ENCODE data around the gene NUDT3.

GRCh38 chr6:34396518-34396917, 4.0 kb upstream of the NUDT3 start:
- no peak for TF ChIP-seq CTCF (IDR thresholded peaks at IDR 0.05)
- TF ChIP-seq JUND (IDR thresholded peaks at IDR 0.05): no peak
- no peak for TF ChIP-seq USF1 (IDR thresholded peaks at IDR 0.05; ENCODE audit: borderline replicate concordance, low read depth)
- TF ChIP-seq EP300 (IDR thresholded peaks at IDR 0.05; ENCODE audit: borderline replicate concordance in 1 of 2, low read depth in 1 of 2, low read length in 1 of 2): no peak
- no peak for TF ChIP-seq RFX5 (IDR thresholded peaks at IDR 0.05; ENCODE audit: low read length)
- no peak for TF ChIP-seq POLR2AphosphoS5 (IDR thresholded peaks at IDR 0.05; ENCODE audit: low read depth, low read length)
- no peak for TF ChIP-seq MXI1 (IDR thresholded peaks at IDR 0.05; ENCODE audit: low read depth, low read length)
- TF ChIP-seq NRF1 (IDR thresholded peaks at IDR 0.05; ENCODE audit: low read depth, low read length): no peak
